ENCODE data around the gene COL4A1.

- TF ChIP-seq, protein P1, sequence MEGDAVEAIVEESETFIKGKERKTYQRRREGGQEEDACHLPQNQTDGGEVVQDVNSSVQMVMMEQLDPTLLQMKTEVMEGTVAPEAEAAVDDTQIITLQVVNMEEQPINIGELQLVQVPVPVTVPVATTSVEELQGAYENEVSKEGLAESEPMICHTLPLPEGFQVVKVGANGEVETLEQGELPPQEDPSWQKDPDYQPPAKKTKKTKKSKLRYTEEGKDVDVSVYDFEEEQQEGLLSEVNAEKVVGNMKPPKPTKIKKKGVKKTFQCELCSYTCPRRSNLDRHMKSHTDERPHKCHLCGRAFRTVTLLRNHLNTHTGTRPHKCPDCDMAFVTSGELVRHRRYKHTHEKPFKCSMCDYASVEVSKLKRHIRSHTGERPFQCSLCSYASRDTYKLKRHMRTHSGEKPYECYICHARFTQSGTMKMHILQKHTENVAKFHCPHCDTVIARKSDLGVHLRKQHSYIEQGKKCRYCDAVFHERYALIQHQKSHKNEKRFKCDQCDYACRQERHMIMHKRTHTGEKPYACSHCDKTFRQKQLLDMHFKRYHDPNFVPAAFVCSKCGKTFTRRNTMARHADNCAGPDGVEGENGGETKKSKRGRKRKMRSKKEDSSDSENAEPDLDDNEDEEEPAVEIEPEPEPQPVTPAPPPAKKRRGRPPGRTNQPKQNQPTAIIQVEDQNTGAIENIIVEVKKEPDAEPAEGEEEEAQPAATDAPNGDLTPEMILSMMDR (IDR thresholded peaks at IDR 0.05), result no peak
- TF ChIP-seq EZH2 (IDR thresholded peaks at IDR 0.05), result no peak
Observed at GRCh38 chr13:110119935-110120905, 186.7 kb downstream of the COL4A1 start.

Measured in neural progenitor cell (in vitro differentiated cells).